Muscle of leg (tissue), 11 donors: Measurements from ENCODE around the gene ARSG. TPM values are rescaled to one million over a fixed set of nuclear protein-coding genes. Genes with fewer than 3 reads are reported as not detected.
A peak's percentile ranks its signal among the peaks of the same experiment; 100 is the strongest.
"Not testable (repeated sequence)": the region's sequence is repeated elsewhere in the genome, so short reads cannot be mapped to it uniquely, and the experiment has no call there.

Experiments
- DNase-seq: peaks from one replicate; pipeline ENCODE4 v3.0.0; 2013
- H3K27ac ChIP-seq: one replicate; pipeline ENCODE4 v1.5.1; 2013; ENCODE audit warnings: mild to moderate bottlenecking, low read length, control low read depth
- H3K27me3 ChIP-seq: one replicate; pipeline ENCODE4 v1.6.1; 2013; ENCODE audit warnings: low read length; ENCODE audit not compliant: control insufficient read depth, insufficient read depth
- H3K36me3 ChIP-seq: one replicate; pipeline ENCODE4 v1.6.1; 2013; ENCODE audit warnings: low read length; ENCODE audit not compliant: control insufficient read depth, insufficient read depth
- H3K4me1 ChIP-seq: one replicate; pipeline ENCODE4 v1.6.1; 2013; ENCODE audit warnings: low read length; ENCODE audit not compliant: control insufficient read depth, insufficient read depth
- H3K4me3 ChIP-seq: one replicate; pipeline ENCODE4 v1.5.1; 2013; ENCODE audit warnings: low read length, control low read depth
- H3K9me3 ChIP-seq: replicated peaks from 2 replicates; pipeline ENCODE4 v1.6.1; 2013; ENCODE audit warnings: low read depth, low read length; ENCODE audit not compliant: control insufficient read depth
- WGBS: methylation state at CpG from one replicate; pipeline ENCODE4 v1.1.5; 2013; ENCODE audit warnings: missing lambda C conversion rate; ENCODE audit not compliant: insufficient coverage; 5-methylcytosine and 5-hydroxymethylcytosine counted together
- polyA plus RNA-seq, 8 donors: library from polyadenylated mRNA; unstranded; fragments of 120-200 nt; gene quantifications; one replicate each; pipeline versions ENCODE4 v1.2.1 to v1.2.3, GENCODE V29; 2013; ENCODE audit warnings: inconsistent platforms in 1 of 8, low replicate concordance in 1 of 8; ENCODE audit not compliant: insufficient read length in 8 of 8, insufficient read depth in 1 of 8
- total RNA-seq: library from RNA; stranded (reverse); fragments of 120-200 nt; gene quantifications from one replicate; pipeline ENCODE4 v1.2.4, GENCODE V29; 2013

ARSG gene
- total and polyA plus RNA-seq, 9 donors, result 2.2 to 3.7 (median 2.9) TPM

DNA sequence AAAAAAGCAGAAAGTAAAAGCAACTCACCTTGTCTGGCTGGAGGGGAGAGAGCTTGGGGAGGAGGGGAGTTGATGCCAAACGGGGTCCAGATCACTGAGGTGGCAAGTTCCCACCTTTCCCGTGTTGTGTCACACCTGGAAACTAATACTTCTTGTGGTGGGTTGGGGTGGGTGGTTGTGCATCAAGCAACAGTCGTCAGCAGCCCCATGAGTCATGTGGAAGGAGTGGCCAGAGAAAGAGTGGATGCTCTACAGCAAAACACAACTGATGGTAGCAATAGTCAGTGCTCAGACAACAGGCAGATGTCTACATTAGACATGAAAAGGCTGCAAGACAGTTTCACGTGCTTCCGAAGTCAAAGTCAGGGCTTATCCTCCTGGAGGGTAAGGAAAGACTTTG lies 35.4 kb downstream of the ARSG start:
- 61% methylated on average over 5 of the region's 5 CpGs for WGBS

DNA sequence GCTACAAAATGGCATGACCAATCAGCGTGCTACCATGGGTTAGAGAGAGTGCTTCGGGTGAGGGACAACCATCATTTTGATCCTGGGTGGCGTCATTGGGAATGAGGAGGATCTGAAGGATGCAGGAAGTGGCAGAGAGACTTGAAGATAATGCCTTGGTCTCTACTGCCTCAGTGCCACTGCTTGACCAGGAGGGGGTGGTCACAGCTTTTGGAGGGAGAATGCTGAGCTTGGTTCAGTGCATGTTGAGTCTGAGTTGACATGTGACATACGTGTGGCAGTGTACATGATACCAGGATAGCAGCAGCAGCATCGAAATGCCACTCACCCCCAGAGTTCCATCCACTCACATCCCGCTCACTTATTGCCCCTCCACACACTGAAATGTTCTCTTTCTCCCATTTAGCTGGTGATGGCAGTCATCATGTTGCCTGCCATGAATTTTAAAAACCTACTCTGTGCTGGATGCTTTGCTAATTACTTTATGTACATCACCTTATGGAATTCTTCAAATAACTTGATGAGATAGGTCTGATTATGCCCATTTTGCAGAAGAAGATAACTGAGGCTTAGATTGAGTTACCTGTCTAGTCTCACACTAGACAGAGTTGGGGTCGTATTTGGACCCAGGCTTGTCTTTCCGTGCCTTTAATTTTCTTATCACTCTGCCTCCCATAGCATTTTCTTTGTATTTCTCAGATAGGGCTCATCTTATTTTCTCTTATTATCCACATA lies 36.7 kb downstream of the ARSG start:
- Histone ChIP-seq H3K27ac (no peak overlapping the region), H3K36me3 (no peaks in the 10 kb centered on the region), H3K4me3 (no peak overlapping the region), H3K4me1 (no peaks in the 10 kb centered on the region), H3K27me3 (no peaks in the 10 kb centered on the region), H3K9me3 (peaks cover 5% of the 10 kb centered on the region)
- no peak for DNase-seq
- WGBS, result 93% methylated on average over 5 of the region's 8 CpGs

More for the DNA sequence above, 35.4 kb downstream of the ARSG start:
- Histone ChIP-seq H3K36me3 (no peaks in the 10 kb centered on the region), H3K9me3 (peaks cover 3% of the 10 kb centered on the region), H3K27ac (no peak overlapping the region), H3K27me3 (peaks cover under 1% of the 10 kb centered on the region), H3K4me3 (no peak overlapping the region), H3K4me1 (no peaks in the 10 kb centered on the region)
- no peak for DNase-seq

DNA sequence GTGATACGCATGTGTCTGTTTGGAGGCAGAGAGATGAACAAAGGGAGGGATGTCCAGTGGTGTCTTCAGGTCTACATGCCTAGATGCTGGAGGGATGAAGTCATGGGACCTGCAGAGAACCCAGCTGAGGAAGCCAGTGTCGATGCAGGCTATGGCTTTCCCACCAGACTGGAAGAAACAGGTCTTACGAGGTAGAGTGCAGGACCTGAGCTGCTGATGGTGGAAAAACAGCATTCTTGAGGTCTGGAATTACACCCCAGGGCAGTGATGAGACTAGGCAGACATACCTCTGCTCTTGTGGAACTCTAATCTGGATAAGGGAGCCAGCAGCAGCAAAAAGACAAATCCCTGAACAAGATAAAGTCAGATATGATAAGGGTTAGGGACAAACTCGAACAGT lies 37.4 kb downstream of the ARSG start:
- Histone ChIP-seq H3K36me3 (no peaks in the 10 kb centered on the region), H3K27me3 (no peaks in the 10 kb centered on the region), H3K27ac (no peak overlapping the region), H3K4me1 (no peaks in the 10 kb centered on the region), H3K4me3 (no peak overlapping the region), H3K9me3 (peaks cover 5% of the 10 kb centered on the region)
- DNase-seq, result no peak
- 69% methylated on average over 4 of the region's 4 CpGs for WGBS

DNA sequence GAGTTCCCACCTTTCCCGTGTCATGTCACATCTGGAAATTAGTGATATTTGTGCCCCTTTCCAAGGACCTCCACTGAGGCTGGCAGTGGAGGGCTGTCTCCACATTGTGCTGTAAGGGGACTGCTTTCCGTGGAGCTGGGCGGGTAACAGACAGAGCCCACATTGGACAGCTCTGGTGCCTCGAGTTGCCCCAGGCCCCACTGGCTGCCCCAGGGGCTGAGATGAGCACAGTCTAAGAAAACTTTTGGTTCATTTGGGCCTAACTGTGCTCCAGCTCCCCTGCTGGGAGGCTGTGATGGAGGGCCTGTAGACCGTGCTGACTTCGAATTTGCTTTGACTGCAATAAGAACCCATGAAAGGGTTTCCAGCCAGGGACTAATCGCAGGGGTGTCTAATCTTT lies 38.0 kb downstream of the ARSG start:
- 91% methylated on average over 3 of the region's 7 CpGs for WGBS
- Histone ChIP-seq H3K4me3 (no peak overlapping the region), H3K27ac (no peak overlapping the region), H3K4me1 (no peaks in the 10 kb centered on the region), H3K36me3 (no peaks in the 10 kb centered on the region), H3K9me3 (peaks cover 5% of the 10 kb centered on the region), H3K27me3 (no peaks in the 10 kb centered on the region)
- no peak for DNase-seq

DNA sequence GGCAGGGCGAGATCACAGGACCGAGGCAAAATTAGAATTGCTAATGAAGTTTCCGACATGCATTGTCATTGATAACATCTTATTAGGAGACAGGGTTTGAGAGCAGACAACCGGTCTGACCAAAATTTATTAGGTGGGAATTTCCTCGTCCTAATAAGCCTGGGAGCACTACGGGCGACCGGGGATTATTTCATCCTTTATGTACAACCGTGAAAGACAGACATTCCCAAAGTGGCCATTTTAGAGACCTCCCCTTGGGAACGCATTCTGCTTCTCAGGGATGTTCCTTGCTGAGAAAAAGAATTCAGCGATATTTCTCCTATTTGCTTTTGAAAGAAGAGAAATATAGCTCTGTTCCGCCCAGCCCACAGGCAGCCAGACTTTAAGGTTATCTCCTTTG lies 40.6 kb downstream of the ARSG start:
- WGBS, result 97% methylated on average over 9 of the region's 12 CpGs
- not testable (repeated sequence) for H3K27ac ChIP-seq, H3K36me3 ChIP-seq, H3K27me3 ChIP-seq, DNase-seq, H3K4me3 ChIP-seq, H3K9me3 ChIP-seq, H3K4me1 ChIP-seq

DNA sequence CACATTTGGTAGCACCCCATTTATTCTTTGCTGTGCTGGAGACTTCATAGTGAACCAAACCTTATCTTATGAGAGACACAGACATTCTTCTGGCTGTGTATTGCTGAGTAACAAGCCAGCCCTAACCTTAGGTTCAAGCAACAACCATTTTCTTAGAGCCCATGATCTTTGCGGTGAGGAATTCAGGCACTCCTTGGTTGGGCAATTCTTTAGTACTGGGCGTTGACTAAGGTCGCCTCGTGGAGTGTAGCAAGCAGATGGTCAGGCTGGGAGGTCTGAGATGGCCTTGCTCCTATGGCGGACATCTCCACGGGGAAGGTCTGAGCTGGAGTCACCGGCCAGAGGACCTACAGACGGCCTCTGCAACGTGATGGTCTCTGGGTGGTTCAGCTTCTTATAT lies 43.1 kb downstream of the ARSG start:
- H3K36me3 ChIP-seq, result no peaks in the 10 kb centered on the region
- H3K27ac ChIP-seq, result no peak overlapping the region
- WGBS, result 98% methylated on average over 8 of the region's 9 CpGs
- H3K4me3 ChIP-seq, result no peak overlapping the region
- no peaks in the 10 kb centered on the region for H3K4me1 ChIP-seq
- H3K9me3 ChIP-seq, result peaks cover 5% of the 10 kb centered on the region
- H3K27me3 ChIP-seq, result no peaks in the 10 kb centered on the region
- no peak for DNase-seq

DNA sequence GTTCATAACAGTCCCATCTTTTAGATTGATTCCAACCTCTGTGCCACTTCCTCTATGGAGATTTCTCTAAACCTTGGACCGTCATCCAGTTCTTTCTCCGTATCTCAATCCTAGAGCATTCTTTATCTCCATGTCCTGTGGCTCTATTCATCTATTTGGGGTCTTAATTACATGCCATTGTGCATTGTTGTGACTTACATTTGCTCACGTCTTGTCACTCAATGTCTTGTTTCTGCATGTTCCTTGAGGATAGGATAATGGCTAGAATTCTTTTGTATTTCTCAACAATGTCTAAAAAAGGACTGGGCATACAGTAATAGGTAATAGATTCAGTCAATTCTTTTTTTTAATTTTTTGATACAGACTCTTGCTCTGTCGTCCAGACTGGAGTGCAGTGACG lies 50.2 kb downstream of the ARSG start:
- Histone ChIP-seq H3K9me3 (no peaks in the 10 kb centered on the region), H3K4me3 (no peak overlapping the region), H3K4me1 (no peaks in the 10 kb centered on the region), H3K36me3 (no peaks in the 10 kb centered on the region), H3K27me3 (no peaks in the 10 kb centered on the region), H3K27ac (no peak overlapping the region)
- no peak for DNase-seq
- WGBS, result 100% methylated on average over 1 of the region's 5 CpGs

DNA sequence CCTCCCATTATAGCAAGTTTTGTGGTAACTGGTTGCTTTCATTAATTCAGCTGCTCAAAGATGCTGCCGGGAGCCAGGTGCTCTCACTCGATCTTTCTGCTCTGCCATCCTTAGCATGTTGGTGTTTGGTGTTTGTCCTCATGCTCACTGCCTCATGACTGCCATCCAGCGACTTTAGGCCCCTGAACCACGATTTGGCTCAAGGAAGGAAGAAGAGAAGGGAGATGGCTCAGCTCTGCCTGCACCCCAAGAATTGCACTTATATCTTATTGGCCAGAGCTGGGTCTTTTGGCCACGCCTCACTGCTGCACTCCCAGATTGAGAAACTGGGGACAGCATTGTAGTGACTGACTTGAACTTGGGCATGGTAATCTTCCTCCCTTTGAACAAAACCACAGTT lies 52.7 kb downstream of the ARSG start:
- H3K4me3 ChIP-seq, result no peak overlapping the region
- no peak overlapping the region for H3K27ac ChIP-seq
- H3K27me3 ChIP-seq, result no peaks in the 10 kb centered on the region
- H3K4me1 ChIP-seq, result no peaks in the 10 kb centered on the region
- H3K36me3 ChIP-seq, result no peaks in the 10 kb centered on the region
- 68% methylated on average over 4 of the region's 5 CpGs for WGBS
- DNase-seq, result no peak
- no peaks in the 10 kb centered on the region for H3K9me3 ChIP-seq

DNA sequence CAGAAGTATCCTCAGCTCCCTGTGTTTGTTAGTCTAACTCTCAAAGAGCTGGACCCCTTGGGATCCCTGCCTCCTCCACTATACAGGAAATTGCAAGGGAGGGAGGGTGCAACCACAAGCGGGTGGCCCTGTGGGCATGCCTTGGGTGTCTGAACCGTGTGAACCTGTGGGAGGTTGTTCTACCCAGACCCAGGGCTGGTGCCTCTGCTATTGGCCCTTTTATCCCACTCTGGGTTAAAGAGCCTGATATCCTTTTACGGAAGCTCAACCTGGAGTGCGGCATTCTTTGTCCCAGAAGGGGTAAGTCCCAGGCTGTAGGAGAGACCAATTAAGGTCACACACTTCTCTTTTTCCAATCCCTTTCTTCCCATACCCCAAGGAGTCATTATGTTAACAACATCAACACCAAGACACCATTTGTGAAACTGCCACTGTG lies 53.4 kb downstream of the ARSG start:
- no peaks in the 10 kb centered on the region for H3K27me3 ChIP-seq
- no peak for DNase-seq
- no peaks in the 10 kb centered on the region for H3K36me3 ChIP-seq
- H3K4me1 ChIP-seq, result no peaks in the 10 kb centered on the region
- H3K27ac ChIP-seq, result no peak overlapping the region
- no peak overlapping the region for H3K4me3 ChIP-seq
- no peaks in the 10 kb centered on the region for H3K9me3 ChIP-seq
- WGBS, result 100% methylated on average over 2 of the region's 4 CpGs

DNA sequence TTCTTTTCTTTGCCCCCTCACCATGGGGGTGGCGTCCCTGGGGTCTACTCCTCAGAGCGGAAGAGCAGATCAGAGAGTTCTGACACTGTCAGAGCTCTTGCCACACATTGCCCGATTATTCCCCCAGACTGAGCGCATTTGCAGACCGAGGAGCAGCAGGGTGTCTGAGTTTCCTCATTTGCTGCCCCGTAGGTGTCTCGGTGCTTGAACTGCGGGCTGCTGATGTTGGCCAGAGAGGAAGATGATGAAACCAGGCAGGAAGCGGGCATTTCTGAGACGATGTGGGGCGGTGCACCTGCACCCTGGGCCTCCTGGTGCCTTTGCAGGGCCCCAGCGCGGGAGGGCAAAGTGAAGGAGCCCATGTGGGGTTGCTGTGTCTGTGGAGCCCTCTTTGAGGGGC lies 55.2 kb downstream of the ARSG start:
- Histone ChIP-seq H3K27me3 (no peaks in the 10 kb centered on the region), H3K4me3 (no peak overlapping the region), H3K9me3 (no peaks in the 10 kb centered on the region), H3K4me1 (no peaks in the 10 kb centered on the region), H3K27ac (no peak overlapping the region), H3K36me3 (no peaks in the 10 kb centered on the region)
- 76% methylated on average over 13 of the region's 13 CpGs for WGBS
- DNase-seq, result peak; percentile 7

DNA sequence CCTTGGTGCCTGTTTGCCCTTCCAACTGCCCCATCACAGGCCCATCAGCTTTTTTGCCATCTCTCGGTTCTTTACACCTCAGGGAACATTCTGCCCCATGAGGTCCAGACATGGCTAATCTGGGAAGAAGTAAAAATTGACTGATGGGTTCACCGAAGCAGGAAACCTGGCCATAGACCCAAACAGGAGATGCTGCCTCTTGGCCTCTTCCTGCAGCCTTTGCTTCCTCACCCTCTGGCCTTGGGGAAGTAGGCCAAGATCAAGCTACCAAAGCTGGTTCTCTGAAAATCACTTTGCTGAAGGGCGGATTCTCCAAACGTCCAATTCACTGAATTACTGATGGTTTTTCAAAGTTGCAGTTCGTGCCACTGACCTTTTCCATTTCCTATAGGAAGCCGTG lies 56.1 kb downstream of the ARSG start:
- DNase-seq, result no peak
- Histone ChIP-seq H3K9me3 (no peaks in the 10 kb centered on the region), H3K36me3 (no peaks in the 10 kb centered on the region), H3K27ac (no peak overlapping the region), H3K27me3 (no peaks in the 10 kb centered on the region), H3K4me1 (no peaks in the 10 kb centered on the region), H3K4me3 (no peak overlapping the region)
- 84% methylated on average over 5 of the region's 6 CpGs for WGBS
